ENCODE data around the gene TSPAN1.

TSPAN1 gene

DNA sequence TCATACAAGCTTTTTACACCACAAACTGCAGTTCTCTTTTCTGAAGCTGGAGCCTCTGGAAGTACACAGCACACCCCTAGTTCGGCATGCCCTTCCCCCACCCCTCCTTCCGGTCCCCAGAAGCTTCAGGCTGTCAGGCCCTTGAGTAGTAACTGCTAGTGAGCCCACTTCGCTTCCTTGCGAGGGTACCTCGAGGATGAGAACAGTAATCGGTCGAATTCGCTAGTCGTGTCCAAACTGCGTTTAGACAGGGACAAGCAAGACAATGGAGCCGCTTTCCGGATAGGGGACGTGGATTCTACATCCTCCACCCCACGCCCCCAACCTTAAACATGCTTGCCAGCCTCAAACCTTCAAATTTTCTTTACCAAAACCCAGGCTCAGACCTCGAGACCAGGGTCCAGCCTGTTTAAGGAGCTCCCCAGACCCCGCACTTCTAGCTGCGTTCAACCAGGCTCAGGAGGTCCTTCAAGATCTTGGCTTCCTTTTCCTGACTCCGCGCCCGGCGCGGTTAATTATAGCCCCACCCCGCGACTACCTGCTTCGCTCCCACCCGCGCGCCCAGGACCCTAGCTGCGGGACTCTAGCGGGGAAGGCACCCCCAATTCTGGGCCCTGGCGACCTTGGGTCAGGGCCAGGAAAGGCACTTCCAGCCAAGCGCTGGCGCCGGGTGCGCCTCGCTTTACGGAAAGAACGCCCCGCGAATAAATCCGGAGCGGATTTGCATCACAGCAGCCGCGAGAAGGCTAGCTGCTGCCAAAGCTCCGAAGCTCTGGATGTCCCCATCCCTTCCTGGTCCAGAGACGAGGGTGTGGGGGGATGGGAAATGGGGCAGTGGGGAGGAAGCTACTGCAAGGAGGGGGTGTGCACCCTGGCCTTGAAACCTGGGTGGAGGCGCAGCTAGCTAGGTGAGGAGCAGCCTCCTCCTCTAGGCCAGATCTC is 8.1 kb upstream of the TSPAN1 start:
- DNase-seq = no peak

DNA sequence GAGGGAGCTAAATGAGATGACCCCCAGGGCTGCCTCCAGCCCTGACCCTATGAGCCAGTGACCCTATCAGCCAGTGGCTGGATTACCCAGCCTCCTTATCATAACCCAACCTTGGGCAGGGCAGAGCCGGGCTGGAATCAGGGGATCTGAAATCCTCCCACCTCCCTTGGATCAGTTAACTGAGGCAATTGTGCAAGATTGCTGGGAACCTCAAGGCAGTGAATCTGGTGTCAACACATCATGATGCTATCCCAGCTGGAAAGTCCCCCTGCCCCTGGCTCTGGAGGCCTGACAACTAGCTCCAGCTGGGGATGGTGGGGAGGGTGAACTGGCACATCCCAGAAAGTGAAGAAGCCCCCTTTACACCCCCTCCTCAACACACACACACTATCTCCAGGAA is 6.4 kb upstream of the TSPAN1 start:
- no peak for DNase-seq

DNA sequence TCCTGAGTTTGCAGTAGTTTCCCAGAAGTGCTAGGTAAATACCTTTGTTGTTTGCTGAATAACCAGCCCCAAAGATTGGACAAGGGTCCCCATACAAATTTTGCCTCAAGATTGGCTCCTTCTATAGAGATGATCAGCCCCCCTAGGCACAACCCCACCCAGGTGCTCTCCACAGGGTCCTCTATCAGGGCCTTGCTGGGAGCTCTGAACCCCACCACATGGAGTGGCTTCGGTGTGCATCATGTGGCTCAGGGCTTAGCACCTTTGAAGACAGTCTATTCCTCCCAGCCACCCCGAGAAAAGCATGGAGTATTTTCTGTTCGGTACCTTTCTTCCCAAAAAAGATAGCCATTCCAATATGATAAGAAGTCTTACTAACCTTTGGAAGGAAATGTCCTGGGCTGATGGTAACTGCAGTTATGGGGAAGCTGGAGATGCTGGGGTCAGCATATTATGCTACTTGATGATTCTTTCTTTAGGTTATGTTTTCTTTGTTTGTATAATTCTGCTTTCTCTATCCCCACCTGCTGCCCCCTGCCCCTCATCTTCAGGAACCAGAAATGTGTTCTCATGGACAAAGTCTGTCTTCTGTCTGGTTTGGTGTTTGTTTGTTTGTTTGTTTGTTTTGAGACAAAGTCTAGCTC is 5.0 kb upstream of the TSPAN1 start:
- DNase-seq = no peak

DNA sequence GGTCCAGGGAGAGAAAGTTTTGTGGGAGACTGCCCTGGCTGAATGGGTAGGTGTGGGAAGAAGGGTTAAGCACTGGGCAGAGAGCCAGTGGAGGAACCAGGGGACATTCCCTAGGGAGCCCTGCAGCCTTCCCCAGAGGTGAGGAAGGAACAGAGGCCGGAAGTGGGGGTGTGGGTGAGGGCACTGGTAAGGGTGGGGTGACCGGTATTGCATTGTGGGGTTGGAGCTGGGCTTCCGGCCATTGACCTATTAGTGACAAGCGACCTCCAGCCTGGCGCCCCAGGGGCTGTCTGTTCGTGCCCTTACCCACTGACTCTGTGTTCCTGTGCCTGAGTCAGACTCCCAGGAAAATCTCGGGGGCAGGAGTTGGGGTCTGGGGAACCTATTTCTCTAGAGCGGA is 3.5 kb upstream of the TSPAN1 start:
- no peak for DNase-seq

DNA sequence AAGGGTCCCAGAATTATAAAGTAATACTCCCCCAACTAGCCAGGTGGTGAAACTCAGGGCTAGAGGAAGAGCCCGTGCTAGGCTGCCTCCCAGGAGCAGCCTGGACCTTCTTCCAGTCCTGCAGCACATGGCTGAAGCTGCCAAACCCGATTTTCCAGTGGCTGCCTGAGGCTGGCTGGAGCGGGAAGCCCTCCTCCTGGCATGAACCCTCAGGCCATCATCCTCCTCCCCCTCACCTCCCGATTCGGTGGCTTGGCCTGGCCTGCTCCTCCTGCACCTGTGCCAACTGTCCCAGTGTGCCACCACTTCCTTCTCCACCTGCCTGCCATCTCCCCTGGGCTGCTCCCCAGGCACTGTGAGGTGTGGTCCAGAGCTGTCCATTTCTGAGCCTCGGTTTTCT is 3.0 kb upstream of the TSPAN1 start:
- no peak for DNase-seq

DNA sequence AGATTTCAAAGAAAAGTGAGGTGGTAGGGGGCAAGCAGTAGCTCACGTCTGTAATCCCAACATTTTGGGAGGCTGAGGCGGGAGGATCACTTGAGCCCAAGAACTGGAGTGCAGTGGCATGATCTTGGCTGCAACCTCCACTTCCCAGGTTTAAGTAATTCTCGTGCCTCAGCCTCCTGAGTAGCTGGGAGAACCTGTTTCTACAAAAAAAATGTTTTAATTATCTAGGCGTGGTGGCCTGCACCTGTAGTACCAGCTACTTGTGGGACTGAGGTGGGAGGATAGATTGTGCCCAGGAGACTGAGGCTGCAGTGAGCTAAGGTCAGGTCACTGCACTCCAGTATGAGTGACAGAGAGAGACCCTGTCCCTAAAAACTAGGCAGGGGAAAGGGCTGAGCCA is 2.6 kb upstream of the TSPAN1 start:
- DNase-seq = no peak

DNA sequence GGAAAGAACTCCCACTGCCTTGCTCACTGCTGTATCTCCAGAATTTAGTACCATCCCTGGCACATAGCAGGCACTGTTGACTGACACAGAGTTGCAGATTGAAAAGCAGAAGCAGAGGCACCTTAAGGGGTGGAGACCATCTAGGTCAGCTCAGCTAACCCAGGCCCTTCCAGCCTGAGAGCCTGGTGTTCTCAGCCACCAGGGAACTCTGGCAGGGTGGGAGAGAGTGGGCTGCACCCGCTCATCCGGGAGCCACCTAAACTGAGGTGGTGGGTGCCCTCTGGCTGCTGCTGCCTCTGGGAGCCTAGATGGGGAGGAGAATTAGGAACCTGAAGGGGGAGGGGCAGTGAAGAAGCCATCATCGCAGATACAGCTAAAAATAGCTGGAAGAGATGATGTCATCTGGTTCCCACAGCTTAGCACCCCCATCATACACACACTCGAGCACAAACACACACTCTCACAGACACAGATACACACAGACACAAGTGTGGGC is 1.5 kb upstream of the TSPAN1 start:
- DNase-seq = peak; percentile 66

DNA sequence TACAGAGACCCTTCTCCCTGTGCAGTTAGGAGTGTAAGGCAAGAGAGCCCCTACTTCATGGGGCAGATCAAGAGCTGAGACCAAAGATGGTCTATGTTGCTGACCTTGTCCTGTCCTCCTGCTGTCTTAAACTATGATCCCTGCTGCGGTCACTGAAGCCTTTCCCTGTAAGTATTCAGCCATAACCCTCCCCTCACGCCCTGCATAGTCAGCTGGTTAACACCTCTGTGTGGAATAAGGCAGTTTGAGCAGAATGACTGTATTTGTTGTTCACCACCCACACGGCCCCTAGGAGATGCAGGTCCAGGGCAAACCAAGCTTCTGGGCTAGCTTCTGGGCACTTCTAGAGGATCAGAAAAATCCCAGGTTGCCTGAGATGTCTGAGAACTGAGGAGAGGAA is 356 bp downstream of the TSPAN1 start:
- DNase-seq = no peak

DNA sequence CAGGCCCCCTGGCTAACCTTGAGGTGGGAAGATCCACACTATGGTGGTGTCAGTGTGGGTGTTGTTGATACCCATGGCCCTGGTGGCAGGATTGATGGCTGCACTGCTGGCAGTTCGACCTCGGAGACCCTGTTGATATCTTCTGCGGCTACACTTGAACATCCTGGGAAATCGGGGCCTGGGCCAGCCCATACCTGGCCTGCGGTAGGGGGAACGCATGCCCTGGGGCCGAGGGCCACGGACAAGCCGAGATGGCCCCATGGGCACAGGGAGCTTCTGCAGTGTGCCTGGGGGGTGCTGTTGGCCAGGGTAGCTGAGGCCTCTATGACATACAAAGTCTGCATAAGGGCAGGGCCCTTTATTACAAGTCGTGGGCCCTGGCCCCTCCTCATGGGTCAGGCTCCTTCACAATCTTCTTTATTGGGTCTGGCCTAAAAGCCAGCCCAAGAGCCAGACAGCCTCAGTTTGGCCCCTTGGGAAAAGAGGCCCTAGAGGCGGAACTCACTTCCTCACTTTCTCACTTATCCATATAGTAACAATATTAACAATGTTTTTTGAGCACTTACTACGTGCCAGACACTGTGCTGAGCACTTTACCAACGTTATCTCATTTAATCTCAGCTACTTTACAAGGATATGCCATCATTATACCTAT is 1.5 kb downstream of the TSPAN1 start, which contains the start of gene P3R3URF:
Gene P3R3URF (minus strand): TSS at position 278 of the 655 bp plus-strand sequence. CDS start 17 bp downstream, at position 261.
- DNase-seq = no peak

DNA sequence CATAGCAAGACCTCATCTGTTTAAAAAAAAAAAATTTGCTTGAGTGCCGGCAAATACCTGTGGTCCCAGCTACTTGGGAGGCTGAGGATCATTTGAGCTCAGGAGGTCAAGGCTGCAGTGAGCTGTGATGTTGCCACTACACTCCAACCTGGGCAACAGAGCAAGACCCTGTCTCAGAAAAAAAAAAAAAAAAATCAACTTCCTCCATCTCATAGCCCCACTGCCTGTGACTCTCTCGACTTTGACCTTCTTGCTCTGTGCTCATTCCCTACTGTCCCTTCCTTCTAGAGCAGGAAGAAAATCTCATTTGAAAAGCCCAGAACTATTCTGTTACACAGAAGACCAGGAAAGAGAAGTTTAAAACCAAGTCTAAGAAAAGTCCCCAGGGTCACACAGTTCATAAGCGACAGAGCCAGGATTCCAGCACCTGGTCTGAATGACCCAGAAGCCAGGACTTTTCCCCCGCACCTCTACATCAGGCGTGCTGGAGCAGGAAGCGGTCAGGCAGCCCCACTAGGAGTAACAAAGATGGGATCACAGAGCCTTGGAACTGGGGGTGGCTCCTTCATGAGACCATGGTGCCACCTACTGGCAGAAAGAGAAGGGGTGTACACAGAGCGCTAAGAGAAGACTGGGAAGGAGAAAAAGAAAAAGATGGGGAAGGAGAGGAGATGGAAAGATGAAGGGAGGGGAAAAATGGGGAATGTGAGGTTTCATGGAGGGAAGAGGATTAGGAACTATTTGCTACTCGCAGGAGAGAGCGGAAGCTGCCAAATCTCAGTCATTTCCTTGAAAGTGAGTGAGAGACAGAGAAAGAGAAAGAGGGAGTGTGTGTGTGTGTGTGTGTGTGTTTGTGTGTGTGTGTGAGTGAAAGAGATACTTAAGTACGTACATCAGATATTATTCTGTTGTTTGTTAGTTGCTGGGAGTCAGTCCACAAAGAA is 4.5 kb downstream of the TSPAN1 start:
- peak; percentile 87 for DNase-seq

DNA sequence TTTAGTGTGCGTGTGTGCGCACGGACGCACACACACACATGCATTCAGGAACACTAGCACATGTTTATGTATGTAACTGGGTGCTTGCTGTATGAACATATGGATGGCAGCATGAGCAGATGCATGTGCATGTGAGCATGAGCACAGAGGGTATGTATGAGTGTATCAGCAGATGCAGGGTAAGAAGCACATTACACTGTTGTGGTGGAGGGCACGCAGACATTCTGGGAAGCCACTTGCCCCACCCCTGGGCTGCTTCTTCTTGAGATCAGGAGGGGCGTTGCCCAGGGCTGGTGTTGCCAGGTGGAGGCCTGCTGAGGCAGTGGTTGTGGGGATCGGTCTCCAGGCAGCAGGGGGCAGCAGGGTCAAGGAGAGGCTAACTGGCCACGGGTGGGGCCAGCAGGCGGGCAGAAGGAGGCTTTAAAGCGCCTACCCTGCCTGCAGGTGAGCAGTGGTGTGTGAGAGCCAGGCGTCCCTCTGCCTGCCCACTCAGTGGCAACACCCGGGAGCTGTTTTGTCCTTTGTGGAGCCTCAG is 5.3 kb downstream of the TSPAN1 start:
- DNase-seq = no peak

DNA sequence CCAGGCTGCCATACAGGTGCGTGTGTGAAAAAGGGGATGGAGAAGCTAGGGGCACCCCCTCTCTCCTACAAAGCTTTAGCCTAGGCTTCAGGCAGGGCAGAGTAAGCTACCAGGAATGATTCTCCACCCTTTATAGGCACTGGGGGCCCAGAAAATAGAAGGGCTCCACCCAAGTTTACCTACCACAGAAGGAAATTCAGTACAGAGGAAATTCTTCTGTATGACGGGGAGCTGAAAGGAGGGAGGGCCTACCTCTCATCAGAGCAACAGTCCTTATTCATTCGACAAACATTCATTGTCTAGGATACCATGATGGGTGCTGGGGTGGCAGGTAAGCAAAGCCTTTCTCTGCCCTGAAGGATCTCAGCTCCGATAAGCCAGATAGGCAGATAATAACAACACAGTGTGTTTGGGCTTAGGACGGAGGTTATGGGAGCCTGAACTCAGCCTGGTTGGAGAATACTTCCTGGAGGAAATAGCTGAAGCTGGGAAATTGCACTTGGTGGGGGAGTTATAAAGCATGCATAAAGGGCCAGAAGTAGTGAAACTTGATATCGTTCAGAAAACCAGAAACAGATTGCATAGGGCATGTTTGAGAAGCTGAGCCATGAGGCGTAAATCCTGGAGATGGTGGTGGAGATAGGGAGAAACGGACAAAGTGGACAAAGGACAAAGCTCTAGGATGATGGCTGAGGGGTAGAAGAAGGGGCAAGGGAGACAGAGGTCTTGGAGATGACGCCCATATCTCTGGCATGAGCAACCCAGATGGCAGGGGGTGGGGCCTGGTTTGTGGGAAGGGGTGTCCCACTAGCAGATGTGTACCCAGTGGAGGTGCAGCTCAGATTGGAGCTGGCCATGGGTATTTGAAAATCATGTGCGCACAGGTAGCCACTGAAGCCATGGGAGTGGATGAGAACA is 6.7 kb downstream of the TSPAN1 start:
- peak; percentile 53 for DNase-seq

DNA sequence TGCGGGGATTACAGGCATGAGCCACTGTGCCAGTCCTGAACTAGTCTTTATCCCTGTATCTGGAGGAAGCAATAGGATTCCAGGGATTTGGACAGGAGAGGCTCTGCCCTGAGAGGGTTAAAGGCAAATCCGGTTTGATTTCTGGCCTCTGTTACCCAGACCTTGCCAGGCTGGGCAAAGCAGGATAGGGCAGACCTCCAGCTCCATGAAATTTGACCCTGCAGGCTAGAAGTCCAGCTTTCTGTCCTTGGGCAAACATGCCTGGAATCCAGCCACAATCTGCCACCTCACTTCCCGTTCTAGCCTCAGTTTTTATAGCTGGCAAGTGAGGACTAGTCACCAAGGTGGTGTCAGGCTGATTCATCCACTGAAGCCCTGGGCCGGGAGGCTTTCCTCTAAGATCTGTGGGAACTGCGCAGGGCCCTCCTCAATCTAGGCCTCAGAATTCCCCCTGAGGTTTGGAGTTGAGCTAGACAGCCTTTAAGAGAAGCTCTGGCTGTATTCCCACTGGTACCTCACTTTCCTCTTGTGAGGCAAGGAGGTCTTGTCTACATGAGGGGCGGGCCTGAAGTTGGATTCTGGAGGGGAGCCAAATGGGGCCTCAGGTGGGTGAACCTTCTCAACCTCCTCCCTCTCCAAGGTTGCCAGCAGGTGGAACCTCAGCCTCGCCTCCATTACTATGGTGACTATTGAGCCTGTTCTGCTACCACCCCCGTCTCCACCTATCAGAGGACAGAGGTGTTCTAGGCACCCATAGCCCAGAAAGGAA is 8.4 kb downstream of the TSPAN1 start:
- peak; percentile 86 for DNase-seq

DNA sequence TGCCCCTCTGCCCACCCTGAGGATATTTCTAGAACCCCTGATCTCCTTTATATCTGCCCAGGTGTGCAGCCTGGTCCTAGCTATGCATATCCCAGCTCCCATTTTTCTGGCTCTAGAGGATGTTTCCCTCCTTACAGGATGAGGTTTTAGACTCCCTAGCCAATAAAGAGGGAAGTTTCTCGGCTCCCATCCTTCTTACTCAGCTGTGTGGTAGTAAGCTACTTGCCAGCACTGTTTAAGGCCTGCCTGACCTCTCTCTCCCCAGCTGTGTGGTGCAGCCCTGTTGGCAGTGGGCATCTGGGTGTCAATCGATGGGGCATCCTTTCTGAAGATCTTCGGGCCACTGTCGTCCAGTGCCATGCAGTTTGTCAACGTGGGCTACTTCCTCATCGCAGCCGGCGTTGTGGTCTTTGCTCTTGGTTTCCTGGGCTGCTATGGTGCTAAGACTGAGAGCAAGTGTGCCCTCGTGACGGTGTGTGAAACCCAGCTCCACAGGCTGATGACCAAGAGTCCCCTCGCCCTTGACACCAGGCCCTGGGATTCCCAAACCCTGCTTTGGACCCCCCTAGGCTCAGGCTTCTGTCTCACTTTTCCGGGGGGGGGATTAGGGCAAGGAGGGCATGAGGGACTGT is 9.2 kb downstream of the TSPAN1 start:
- no peak for DNase-seq

DNA sequence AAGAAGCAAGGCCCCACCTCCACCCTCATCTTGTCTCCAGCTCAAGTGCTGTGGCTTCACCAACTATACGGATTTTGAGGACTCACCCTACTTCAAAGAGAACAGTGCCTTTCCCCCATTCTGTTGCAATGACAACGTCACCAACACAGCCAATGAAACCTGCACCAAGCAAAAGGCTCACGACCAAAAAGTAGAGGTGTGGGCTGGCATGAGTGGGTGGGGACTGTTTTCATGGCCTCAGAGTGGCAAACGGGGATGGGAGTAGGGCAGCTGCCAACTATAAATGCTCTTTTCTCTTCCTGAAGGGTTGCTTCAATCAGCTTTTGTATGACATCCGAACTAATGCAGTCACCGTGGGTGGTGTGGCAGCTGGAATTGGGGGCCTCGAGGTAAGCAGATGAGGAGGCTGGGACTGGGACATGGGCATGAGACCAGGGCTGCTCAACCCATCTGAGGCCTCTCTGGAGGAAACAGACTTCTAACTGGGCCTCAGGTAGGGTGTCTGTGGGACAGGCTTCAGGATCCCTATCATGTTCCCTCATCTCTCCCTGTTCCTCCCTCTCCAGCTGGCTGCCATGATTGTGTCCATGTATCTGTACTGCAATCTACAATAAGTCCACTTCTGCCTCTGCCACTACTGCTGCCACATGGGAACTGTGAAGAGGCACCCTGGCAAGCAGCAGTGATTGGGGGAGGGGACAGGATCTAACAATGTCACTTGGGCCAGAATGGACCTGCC is 10.2 kb downstream of the TSPAN1 start:
- DNase-seq = no peak

DNA sequence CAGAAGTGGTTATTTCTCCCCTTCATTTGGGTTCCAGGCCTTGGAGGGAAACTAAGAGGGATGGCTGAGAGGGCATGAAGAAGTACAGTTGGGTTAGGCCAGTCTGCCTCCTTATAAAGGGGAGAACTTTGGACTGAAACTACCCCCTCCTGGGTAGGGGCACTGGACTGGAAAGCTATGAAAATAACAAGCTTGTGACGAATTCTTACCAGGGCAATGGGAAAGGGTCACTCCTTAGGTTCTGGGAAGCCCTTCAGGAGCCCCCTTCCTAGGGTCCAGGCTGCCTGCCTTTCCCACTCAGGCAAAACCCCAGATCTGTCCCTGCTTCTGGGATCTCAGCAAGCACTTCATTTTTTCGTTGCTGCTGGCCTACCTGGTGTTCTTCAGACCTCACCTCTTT is 11.2 kb downstream of the TSPAN1 start:
- DNase-seq = no peak

DNA sequence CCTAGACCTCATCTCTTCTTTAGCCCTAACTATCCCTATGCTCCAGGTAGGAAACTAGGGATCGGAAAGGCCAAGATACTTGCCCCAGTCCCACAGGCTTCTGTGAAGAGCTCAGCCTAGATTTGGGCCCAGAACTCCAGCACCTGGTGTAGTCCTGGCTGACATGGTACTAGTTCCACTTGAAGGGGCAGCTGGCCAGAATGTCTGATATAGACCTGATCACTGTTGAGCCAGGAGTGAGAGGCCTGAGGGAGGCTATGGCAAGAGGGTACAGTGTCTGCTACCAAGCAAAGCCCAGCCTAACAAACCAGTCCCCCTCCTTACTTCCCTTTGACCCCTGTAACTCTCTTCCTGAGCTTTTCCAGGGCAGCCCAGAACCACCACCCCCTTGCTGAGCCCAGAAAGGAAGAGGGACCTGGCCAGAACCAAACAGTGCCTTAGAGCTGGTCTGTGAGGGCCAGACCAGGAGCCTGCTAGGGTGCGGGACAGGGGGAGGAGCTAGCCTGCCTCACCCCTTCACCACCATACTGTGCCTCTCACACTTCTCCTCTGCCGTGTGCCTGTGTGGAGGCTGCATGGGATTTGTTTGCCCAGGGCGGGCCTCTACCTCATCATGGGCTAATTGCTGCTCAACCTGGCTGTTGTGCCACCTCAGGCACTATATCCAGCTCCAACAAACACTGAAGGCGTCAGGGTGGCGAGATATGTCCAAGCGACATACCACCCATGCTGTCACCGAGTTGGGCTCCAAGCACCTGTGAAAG is 12.4 kb downstream of the TSPAN1 start:
- DNase-seq = no peak
